22Rv1 (cell line): ENCODE data around the gene CCDC148.

Source experiments
- CTCF ChIP-seq: fragments of 450-650 bp; IDR thresholded peaks from 2 replicates; pipeline ENCODE4 v1.5.1; 2017; ENCODE audit warnings: mild to moderate bottlenecking
- ZFX ChIP-seq: fragments of 450-650 bp; IDR thresholded peaks from 2 replicates; pipeline ENCODE4 v1.6.1; 2017; ENCODE audit warnings: antibody characterized with exemption, borderline replicate concordance

GRCh38 chr2:158339513-158339912 lies 117.0 kb downstream of the CCDC148 start:
- TF ChIP-seq CTCF (no peak), ZFX (no peak)
